Measurements from ENCODE around the gene DAZAP1. TPM values are rescaled to one million over a fixed set of nuclear protein-coding genes. Genes with fewer than 3 reads are reported as not detected.

Gene DAZAP1
- total RNA-seq, 4 donors from 2014 or later, result 53.7 to 74.1 (median 63.4) TPM

DNA sequence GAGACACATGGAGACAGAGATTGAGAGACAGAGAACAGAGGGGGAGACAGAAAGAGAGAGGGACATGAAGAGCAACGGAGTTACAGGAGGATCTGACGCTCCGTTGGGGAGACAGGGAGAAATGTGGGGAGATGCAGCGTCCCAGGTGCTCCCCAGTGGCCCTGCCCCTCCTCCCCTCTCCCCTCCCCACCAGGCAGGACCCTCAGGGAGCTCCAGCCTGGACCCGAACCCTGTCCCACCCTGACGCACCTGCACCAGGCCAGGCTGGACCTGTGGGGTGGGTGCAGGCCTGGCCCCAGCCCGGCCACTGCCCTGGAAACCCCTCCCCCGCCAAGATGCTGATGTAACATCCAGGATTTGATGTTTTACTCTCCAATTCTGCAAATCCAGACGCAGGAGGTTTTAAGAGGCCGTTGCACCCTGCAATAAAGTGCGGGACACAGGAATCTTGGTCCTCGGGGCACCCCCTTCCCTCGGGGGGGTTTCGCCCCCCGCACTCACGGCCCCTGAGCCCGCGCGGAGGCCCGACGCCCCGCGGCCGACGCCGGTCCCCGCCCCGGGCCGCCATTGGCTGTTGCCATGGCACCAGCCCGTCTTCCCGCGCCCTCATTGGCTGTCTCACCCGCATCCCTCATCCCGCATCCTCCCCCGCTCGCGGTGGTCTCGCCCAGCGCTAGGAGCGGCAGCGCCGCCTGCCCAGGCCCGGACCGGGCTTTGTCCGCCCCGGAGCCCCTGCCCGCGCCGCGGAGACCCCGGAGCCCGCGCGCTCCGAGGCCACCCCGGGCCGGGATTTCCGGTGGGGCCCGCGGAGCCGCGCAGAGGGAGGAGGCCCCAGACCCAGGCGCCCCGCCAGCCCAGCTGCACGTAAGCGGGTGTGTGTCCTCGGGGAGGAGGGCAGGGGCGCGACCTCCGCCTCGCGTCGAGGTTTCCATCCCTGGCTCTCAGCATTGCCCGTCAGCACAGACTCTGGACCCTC, 42.4 kb downstream of the DAZAP1 start, which contains the start of gene APC2:
APC2 (plus strand) TSS at position 655 of the 976 bp plus-strand sequence. CDS start 2,881 bp downstream, outside the sequence.
- intact Hi-C loops (cut with DNase I; ENCODE audit: low total_unique reads), result no loop called here
- no peaks in the 10 kb centered on the region for H3K36me3 ChIP-seq
- in situ Hi-C loops (cut with MboI; ENCODE audit: low sequenced_read_pairs in 4 of 4), result no loop called here
- DNase-seq, result no peak
- no peak within 1 kb of the TSS for H3K4me3 ChIP-seq
- H3K27ac ChIP-seq, result no peak within 1 kb of the TSS
- H3K4me1 ChIP-seq, result peaks cover 0 to 9% of the 10 kb centered on the region in 2 donors
- H3K27me3 ChIP-seq, result peaks cover 85 to 92% (median 89%) of the 10 kb centered on the region in 3 donors
- no peak for TF ChIP-seq POLR2A (IDR thresholded peaks at IDR 0.05)
- TF ChIP-seq, protein P1, sequence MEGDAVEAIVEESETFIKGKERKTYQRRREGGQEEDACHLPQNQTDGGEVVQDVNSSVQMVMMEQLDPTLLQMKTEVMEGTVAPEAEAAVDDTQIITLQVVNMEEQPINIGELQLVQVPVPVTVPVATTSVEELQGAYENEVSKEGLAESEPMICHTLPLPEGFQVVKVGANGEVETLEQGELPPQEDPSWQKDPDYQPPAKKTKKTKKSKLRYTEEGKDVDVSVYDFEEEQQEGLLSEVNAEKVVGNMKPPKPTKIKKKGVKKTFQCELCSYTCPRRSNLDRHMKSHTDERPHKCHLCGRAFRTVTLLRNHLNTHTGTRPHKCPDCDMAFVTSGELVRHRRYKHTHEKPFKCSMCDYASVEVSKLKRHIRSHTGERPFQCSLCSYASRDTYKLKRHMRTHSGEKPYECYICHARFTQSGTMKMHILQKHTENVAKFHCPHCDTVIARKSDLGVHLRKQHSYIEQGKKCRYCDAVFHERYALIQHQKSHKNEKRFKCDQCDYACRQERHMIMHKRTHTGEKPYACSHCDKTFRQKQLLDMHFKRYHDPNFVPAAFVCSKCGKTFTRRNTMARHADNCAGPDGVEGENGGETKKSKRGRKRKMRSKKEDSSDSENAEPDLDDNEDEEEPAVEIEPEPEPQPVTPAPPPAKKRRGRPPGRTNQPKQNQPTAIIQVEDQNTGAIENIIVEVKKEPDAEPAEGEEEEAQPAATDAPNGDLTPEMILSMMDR (IDR thresholded peaks at IDR 0.05 in 4 of 5, conservative IDR thresholded peaks at IDR 0.05 in 1 of 5), result no peak
- no peaks in the 10 kb centered on the region for H3K9me3 ChIP-seq
- no peak for ATAC-seq

DNA sequence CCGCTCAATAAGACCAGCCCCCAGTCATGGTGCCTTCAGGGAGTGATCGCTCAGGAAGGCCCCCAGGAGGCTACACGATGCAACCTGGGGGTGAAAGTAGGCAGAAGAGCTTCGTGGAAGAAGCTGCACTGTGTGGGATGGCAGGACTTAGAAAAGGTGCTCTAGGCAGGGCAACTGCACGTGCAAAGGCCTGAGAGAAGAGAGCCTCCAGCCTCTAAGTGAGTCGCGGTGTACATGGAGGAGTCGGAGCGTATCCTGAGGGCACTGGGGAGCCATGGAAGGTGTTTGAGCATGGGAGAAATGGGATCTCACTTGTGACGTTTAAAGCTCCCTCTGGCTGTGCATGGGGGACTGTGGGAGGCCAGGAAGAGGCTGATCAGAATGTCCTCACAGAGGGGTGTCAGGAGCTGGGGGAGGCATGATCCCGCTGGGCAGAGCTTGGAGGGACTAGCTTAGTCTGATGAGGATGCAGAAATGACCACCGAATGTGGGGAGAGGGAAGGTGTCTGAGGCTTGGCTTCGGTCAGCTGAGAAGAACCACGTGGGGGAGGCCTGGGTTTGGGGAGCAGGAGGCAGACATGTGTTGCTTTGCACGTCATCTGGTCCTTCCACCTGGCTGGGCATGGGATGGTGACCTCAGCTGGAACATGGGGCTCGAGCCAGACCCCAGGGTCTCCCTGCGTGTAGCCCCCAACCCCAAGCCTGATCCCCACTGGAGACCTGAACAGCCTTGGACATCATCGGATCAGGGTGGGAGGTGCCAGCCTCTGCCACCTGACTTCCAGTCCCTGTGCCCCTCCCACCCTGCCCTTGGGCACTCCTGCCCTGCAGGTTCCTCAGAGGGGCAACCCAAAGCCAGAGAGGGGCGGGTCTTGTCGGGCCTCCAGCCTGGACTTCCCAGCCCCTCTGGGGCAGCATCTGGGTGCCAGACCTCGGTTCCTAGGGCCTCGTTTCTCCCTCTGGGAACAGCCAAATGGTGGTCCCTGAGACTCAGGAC, 43.6 kb downstream of the DAZAP1 start:
- in situ Hi-C loops (cut with MboI; ENCODE audit: low sequenced_read_pairs in 4 of 4), result no loop called here
- Histone ChIP-seq H3K4me3 (no peak overlapping the region), H3K4me1 (peaks cover 0 to 9% of the 10 kb centered on the region in 2 donors), H3K27ac (no peak overlapping the region), H3K9me3 (no peaks in the 10 kb centered on the region), H3K36me3 (no peaks in the 10 kb centered on the region), H3K27me3 (peaks cover 92 to 97% (median 94%) of the 10 kb centered on the region in 3 donors)
- TF ChIP-seq, protein P1 (IDR thresholded peaks at IDR 0.05 in 4 of 5, conservative IDR thresholded peaks at IDR 0.05 in 1 of 5), result no peak
- no peak for TF ChIP-seq POLR2A (IDR thresholded peaks at IDR 0.05)
- DNase-seq, result no peak
- ATAC-seq, result no peak
- intact Hi-C loops (cut with DNase I; ENCODE audit: low total_unique reads), result no loop called here

DNA sequence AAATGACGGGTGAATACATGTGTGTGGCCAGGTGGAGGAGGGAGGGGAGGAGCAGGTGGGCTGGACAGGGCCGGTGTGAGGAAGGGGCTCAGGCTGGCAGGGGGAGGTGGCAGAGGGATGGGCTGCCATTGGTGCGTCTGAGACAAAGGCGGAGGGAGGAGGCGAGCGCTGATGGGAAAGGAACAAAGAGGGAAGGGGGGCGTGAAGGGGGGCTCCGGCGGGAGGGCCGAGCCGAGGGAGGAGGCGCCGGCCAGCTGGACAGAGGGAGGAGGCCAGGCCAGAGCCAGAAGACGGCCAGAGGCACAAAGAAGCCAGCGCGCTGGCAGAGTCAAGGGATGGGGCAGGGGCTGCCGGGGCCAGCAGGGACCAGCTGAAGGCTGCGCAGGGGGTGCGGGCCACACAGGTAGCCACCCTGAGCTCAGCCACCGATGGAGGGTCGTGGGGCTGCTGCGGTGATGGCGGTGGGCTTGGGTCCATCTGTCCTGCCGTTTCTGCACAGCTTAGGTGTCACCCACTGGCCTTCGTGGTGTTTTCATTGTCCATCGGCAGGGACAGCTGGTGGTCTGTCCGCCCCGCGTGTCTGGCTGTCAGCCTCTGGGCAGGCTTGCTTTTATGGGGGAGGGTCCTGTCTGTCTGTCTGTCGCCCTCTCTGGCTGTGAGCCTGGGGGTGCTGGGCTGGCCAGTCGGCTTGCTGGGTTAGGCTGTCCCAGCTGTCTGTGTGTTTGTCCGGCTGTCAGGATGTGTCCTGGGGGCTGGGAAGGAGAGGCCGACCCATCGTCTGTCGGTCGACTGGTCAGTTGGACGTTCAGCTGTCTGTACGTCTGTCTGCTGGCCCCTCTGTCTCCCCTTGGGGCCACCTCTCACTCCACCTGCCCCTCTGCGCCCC, 44.8 kb downstream of the DAZAP1 start:
- Histone ChIP-seq H3K27ac (no peak overlapping the region), H3K9me3 (no peaks in the 10 kb centered on the region), H3K4me3 (no peak overlapping the region), H3K27me3 (peaks cover 92 to 98% (median 95%) of the 10 kb centered on the region in 3 donors), H3K36me3 (no peaks in the 10 kb centered on the region), H3K4me1 (peaks cover 0 to 9% of the 10 kb centered on the region in 2 donors)
- DNase-seq (no peak), ATAC-seq (no peak)
- TF ChIP-seq, protein P1 (IDR thresholded peaks at IDR 0.05 in 4 of 5, conservative IDR thresholded peaks at IDR 0.05 in 1 of 5), result no peak
- no peak for TF ChIP-seq POLR2A (IDR thresholded peaks at IDR 0.05)
- intact Hi-C loops (cut with DNase I; ENCODE audit: low total_unique reads), result no loop called here
- in situ Hi-C loops (cut with MboI; ENCODE audit: low sequenced_read_pairs in 4 of 4), result no loop called here

All from gastrocnemius medialis (tissue), 4 donors.